Erythroblast (primary cell): ENCODE measurements around the gene ARSD.
"Not testable (repeated sequence)": the region's sequence is repeated elsewhere in the genome, so short reads cannot be mapped to it uniquely, and the experiment has no call there.

Experiments used
- GATA1 ChIP-seq: IDR thresholded peaks from 2 replicates; pipeline ENCODE4 v1.6.1; 2011; ENCODE audit warnings: low read depth, mild to moderate bottlenecking, control low read depth, low read length, moderate library complexity
- POLR2A ChIP-seq: IDR thresholded peaks from 2 replicates; pipeline ENCODE4 v1.6.1; 2011; ENCODE audit warnings: mild to moderate bottlenecking, low read length

DNA sequence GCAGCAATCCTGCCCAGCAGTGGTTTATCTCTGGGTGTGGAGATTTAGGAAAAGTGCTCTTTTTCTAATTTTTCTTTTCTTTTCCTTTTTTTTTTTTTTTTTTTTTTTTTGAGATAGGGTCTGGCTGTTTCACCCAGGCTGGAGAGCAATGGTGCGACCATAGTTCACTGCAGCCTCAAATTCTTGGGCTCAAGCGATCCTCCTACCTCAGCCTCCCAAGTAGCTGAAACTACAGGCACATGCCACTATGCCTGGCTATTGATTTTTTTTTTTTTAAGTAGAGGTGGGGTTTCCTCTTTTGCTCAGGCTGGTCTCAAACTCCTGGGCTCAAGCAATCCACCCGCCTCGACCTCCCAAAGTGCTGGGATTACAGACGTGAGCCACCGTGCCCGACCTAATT, 34.3 kb upstream of the ARSD start:
- not testable (repeated sequence) for TF ChIP-seq POLR2A, GATA1
